Epithelial cell of esophagus (primary cell): ENCODE data around the gene PIP5KL1.

Source experiments
- DNase-seq: peaks from one replicate; pipeline ENCODE4 v3.0.0; 2010; ENCODE audit warnings: low read depth
- H3K4me3 ChIP-seq: 2 replicates; pipeline ENCODE4 v1.5.1; 2011; ENCODE audit warnings: mild to moderate bottlenecking, low read length, control low read depth
- CTCF ChIP-seq: IDR thresholded peaks from 2 replicates; pipeline ENCODE4 v1.5.1; 2011; ENCODE audit warnings: low read depth, mild to moderate bottlenecking, low read length, control low read depth, inconsistent platforms; ENCODE audit not compliant: insufficient read depth; ENCODE audit errors: missing control alignments

Gene PIP5KL1

GRCh38 chr9:127968042-127968441 is 37.5 kb upstream of the PIP5KL1 start:
- no peak overlapping the region for H3K4me3 ChIP-seq

GRCh38 chr9:127967151-127967809 is 36.7 kb upstream of the PIP5KL1 start:
- DNase-seq: no peak
- H3K4me3 ChIP-seq: no peak overlapping the region
- no peak for TF ChIP-seq CTCF

More at GRCh38 chr9:127968042-127968441, 37.5 kb upstream of the PIP5KL1 start:
- DNase-seq: peak; percentile 96
- TF ChIP-seq CTCF: peak; percentile 21

- TF ChIP-seq CTCF: no peak
- no peak overlapping the region for H3K4me3 ChIP-seq
These were observed 36.0 kb upstream of the PIP5KL1 start for GRCh38 chr9:127966416-127967150.

GRCh38 chr9:127965953-127966352 is 35.4 kb upstream of the PIP5KL1 start:
- no peak for DNase-seq
- no peak for TF ChIP-seq CTCF
- no peak overlapping the region for H3K4me3 ChIP-seq

More at GRCh38 chr9:127966416-127967150, 36.0 kb upstream of the PIP5KL1 start:
- DNase-seq: no peak

- DNase-seq: no peak
- TF ChIP-seq CTCF: no peak
- H3K4me3 ChIP-seq: no peak overlapping the region
These were observed 32.9 kb upstream of the PIP5KL1 start for GRCh38 chr9:127963359-127964064.

GRCh38 chr9:127963041-127963358 is 32.4 kb upstream of the PIP5KL1 start:
- TF ChIP-seq CTCF: no peak
- DNase-seq: no peak
- H3K4me3 ChIP-seq: no peak overlapping the region
